Measurements from ENCODE around the gene PPP4R2.

The PPP4R2 gene

DNA sequence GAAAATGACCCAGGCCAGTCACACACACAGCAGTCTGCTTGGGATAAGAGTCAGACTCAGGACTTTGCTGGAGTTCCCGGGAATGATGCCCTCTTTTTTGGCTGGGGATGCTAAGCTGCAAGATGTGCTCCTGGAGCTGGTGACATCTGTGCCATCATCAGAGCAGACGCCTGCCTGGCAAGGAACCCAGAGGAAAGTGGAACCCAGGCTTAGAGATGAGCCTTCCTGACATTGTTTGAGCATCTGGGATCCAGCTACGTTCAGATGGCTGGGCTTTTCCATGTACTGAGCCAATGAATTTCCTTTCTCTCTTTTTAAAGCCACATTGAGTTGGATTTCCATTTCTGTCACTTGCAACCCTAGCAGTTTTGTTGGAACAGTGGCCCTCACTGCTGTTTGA lies 118.1 kb downstream of the PPP4R2 start:
- no peak for DNase-seq (ENCODE audit: low read depth, low spot score)

DNA sequence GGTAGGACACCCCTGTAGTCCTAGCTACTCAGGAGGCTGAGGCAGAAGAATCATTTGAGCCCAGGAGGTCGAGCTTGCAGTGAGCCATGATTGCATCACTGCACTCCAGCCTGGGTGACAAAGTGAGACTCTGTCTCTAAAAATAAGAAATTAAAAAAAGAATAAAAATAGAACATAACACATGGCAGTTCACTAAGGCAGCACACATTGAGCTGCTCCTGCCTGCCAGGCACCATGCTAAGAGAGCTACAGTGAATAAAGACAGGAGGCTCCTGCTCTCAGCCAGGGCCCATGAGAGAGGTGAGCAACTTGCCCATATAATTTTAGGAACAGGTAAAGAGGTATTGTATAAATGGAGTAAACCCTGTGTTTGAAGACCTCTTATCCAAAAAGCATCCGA lies 119.2 kb downstream of the PPP4R2 start:
- no peak for DNase-seq (ENCODE audit: low read depth, low spot score)
